PC-3 (cell line): ENCODE measurements around the gene EIF4E1B. TPM values are rescaled to one million over a fixed set of nuclear protein-coding genes. Genes with fewer than 3 reads are reported as not detected.

ENCODE experiments used
- ATAC-seq: fragments of 200-7000 bp; cut with Tn5 transposase; 2 replicates; pipeline ENCODE4 v1.9.1; 2020; ENCODE audit warnings: mild to moderate bottlenecking, moderate library complexity
- BruUV-seq: library from RNA; stranded (reverse); fragments of 400-500 nt; replicated peaks from 2 replicates; lab custom pipeline; 2021; lab: Mats Ljungman, UMichigan
- CTCF ChIA-PET: fragments of 300-600 bp; sonication (Branson Sonifier 250); formaldehyde crosslinking; loops from one replicate; lab custom pipeline; 2022; ENCODE audit warnings: antibody characterized with exemption; lab: Charles Lee
- POLR2A ChIA-PET: fragments of 300-600 bp; sonication (Branson Sonifier 250); formaldehyde crosslinking; loops from one replicate; lab custom pipeline; 2022; ENCODE audit warnings: antibody characterized with exemption; ENCODE audit not compliant: unreplicated experiment; lab: Charles Lee
- DNase-seq: peaks from one replicate; pipeline ENCODE4 v3.0.0-alpha.2; 2015
- H2AFZ ChIP-seq: fragments of 300-600 bp; sonication (generic); 2 replicates; pipeline ENCODE4 v1.6.0; 2016; ENCODE audit warnings: antibody characterized with exemption, low read length
- H3F3A ChIP-seq: fragments of 300-600 bp; sonication (generic); one replicate; pipeline ENCODE4 v1.6.0; 2017; ENCODE audit warnings: antibody characterized with exemption, low read length, control low read depth, mild to moderate bottlenecking; ENCODE audit not compliant: unreplicated experiment
- H3K27ac ChIP-seq: fragments of 300-600 bp; sonication (generic); 2 replicates; pipeline ENCODE4 v1.5.1; 2016; ENCODE audit warnings: mild to moderate bottlenecking, low read length
- H3K27me3 ChIP-seq: fragments of 300-600 bp; sonication (generic); 2 replicates; pipeline ENCODE4 v1.6.1; 2016; ENCODE audit warnings: low read length, mixed read lengths
- H3K36me3 ChIP-seq: fragments of 300-600 bp; sonication (generic); 2 replicates; pipeline ENCODE4 v1.6.1; 2016; ENCODE audit warnings: low read depth, mixed run types, low read length, mixed read lengths
- H3K4me1 ChIP-seq: fragments of 300-600 bp; sonication (generic); 2 replicates; pipeline ENCODE4 v1.5.1; 2016; ENCODE audit warnings: low read length; ENCODE audit not compliant: insufficient read depth
- H3K4me2 ChIP-seq: fragments of 300-600 bp; sonication (generic); 2 replicates; pipeline ENCODE4 v1.6.0; 2016; ENCODE audit warnings: low read length
- H3K4me3 ChIP-seq: fragments of 300-600 bp; sonication (generic); 2 replicates; pipeline ENCODE4 v1.5.1; 2016; ENCODE audit warnings: mild to moderate bottlenecking, low read length, mixed read lengths
- H3K79me2 ChIP-seq: fragments of 300-600 bp; sonication (generic); 2 replicates; pipeline ENCODE4 v1.6.1; 2017; ENCODE audit warnings: low read length, mixed read lengths
- H3K9ac ChIP-seq: fragments of 300-600 bp; sonication (generic); 2 replicates; pipeline ENCODE4 v1.6.0; 2016; ENCODE audit warnings: mild to moderate bottlenecking, low read length
- H3K9me2 ChIP-seq: fragments of 300-600 bp; sonication (generic); replicated peaks from 2 replicates; pipeline ENCODE4 v1.6.1; 2016; ENCODE audit warnings: mixed run types, low read length, mixed read lengths
- H3K9me3 ChIP-seq: fragments of 300-600 bp; sonication (generic); 2 replicates; pipeline ENCODE4 v1.6.1; 2016; ENCODE audit warnings: low read length, mixed read lengths
- H4K20me1 ChIP-seq: fragments of 300-600 bp; sonication (generic); 2 replicates; pipeline ENCODE4 v1.6.1; 2016; ENCODE audit warnings: low read length, mixed read lengths
- EZH2 ChIP-seq: fragments of 300-600 bp; sonication (generic); IDR thresholded peaks from one replicate; pipeline ENCODE4 v1.6.1; 2017; ENCODE audit warnings: antibody characterized with exemption, mild to moderate bottlenecking, low read length; ENCODE audit not compliant: unreplicated experiment
- EZH2phosphoT487 ChIP-seq: fragments of 300-600 bp; sonication (generic); IDR thresholded peaks from 2 replicates; pipeline ENCODE4 v1.6.1; 2018; ENCODE audit warnings: mild to moderate bottlenecking, antibody characterized with exemption, low read length, borderline replicate concordance
- intact Hi-C: fragments of 100-400 bp; cut with micrococcal nuclease; formaldehyde crosslinking; loops from 2 replicates; pipeline ENCODE4 v1.9.0; 2023
- total RNA-seq: library from RNA; depleted of rRNA; stranded (reverse); fragments of >200 nt; gene quantifications from 2 replicates; pipeline ENCODE4 v1.2.3, GENCODE V29; 2014
- TF ChIP-seq, protein P1 (sequence below): fragments of 300-600 bp; sonication (generic); conservative IDR thresholded peaks from 2 replicates; pipeline ENCODE4 v1.5.1; 2017; ENCODE audit warnings: antibody characterized with exemption, low read depth, mild to moderate bottlenecking, low read length

EIF4E1B gene
- total RNA-seq, 1 experiment from 2014 or later, result not detected

DNA sequence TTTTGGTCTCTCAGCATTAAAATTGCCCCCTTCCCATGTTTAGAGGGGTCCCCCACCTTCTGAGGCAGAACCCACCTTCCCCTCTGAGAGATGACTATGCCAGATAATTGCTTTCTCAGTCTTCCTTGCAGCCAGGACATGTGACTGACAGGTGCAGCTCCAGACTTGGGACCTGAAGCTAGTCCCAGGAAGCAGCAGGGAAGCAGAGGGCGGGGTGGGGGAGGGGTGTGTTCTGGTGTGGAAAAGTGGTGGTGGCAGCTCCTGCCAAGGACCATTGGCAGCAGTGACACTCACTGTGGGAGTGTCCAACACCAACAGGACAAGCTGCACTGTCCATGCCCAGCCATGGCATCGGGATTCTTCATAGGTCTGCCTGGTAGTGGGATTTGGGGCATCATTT lies 2.3 kb downstream of the EIF4E1B start:
- no peaks in the 10 kb centered on the region for H3F3A ChIP-seq
- no peak for DNase-seq
- H2AFZ ChIP-seq, result no peak overlapping the region
- H3K27me3 ChIP-seq, result peaks cover 18% of the 10 kb centered on the region; the same call in 1 of the 2 replicates
- no peak overlapping the region for H3K4me2 ChIP-seq
- TF ChIP-seq EZH2phosphoT487 (no peak), EZH2 (no peak)
- TF ChIP-seq, protein P1, sequence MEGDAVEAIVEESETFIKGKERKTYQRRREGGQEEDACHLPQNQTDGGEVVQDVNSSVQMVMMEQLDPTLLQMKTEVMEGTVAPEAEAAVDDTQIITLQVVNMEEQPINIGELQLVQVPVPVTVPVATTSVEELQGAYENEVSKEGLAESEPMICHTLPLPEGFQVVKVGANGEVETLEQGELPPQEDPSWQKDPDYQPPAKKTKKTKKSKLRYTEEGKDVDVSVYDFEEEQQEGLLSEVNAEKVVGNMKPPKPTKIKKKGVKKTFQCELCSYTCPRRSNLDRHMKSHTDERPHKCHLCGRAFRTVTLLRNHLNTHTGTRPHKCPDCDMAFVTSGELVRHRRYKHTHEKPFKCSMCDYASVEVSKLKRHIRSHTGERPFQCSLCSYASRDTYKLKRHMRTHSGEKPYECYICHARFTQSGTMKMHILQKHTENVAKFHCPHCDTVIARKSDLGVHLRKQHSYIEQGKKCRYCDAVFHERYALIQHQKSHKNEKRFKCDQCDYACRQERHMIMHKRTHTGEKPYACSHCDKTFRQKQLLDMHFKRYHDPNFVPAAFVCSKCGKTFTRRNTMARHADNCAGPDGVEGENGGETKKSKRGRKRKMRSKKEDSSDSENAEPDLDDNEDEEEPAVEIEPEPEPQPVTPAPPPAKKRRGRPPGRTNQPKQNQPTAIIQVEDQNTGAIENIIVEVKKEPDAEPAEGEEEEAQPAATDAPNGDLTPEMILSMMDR, result no peak
- POLR2A ChIA-PET, result interaction anchor here (0.7 kb wide), 1 partner anchor 15 kb away, joined by 5 read pairs; the partner anchor contains the start of gene TSPAN17
- H3K9me2 ChIP-seq, result no peaks in the 10 kb centered on the region
- CTCF ChIA-PET, result no interaction called here
- no peaks in the 10 kb centered on the region for H4K20me1 ChIP-seq
- ATAC-seq, result no peak
- no peaks in the 10 kb centered on the region for H3K36me3 ChIP-seq
- H3K9me3 ChIP-seq, result no peaks in the 10 kb centered on the region
- no peak overlapping the region for H3K27ac ChIP-seq
- BruUV-seq, result no TSS peak
- H3K4me1 ChIP-seq, result peaks cover 18% of the 10 kb centered on the region
- no peak overlapping the region for H3K9ac ChIP-seq
- H3K4me3 ChIP-seq, result no peak overlapping the region
- intact Hi-C loops, result no loop called here
- H3K79me2 ChIP-seq, result no peaks in the 10 kb centered on the region

DNA sequence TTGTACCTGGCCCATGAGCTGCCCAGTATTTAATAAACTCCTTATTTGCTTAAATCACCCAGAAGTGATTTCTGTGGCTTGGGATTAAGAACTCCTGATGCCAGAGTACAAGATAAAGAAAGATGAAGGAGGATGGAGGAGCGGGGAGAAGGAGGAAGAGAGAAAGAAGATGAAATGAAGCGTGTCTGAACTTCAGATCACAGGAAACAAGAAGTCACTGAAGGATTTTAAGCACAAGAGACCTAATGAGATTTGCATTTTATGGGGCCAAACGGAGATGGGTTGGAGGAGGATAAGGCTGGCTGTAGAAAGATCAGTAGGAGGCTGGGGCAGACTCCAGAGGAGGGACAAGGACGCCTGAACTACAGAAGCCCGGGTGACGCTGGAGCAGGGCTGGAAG lies 3.1 kb downstream of the EIF4E1B start:
- no peak overlapping the region for H3K27ac ChIP-seq

DNA sequence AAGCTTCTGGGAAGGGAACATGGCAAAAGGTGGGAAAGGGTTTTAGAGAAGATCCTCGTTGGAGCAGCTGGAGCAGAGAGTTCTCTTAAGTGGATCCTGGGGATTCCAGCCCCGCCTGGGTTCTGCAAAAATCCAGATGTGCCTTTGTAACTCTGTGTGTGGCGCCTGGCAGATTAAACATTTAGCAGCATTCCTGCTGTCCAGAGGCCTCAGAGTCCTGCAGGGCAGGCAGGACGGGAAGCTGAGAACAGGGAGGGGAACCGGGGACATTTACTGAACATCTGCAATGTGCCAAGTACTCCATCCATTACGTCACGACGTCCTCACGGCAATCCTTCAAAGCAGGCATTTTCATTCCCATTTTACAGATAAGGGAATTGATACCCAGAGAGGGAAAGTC lies 6.0 kb downstream of the EIF4E1B start:
- ATAC-seq (no peak), DNase-seq (no peak)
- intact Hi-C loops, result no loop called here
- no TSS peak for BruUV-seq
- H3K4me3 ChIP-seq, result no peak overlapping the region
- H3K4me1 ChIP-seq, result no peaks in the 10 kb centered on the region
- H3K36me3 ChIP-seq, result no peaks in the 10 kb centered on the region
- no peak for TF ChIP-seq EZH2phosphoT487
- TF ChIP-seq, protein P1, result no peak
- no peak for TF ChIP-seq EZH2
- no peaks in the 10 kb centered on the region for H3K9me2 ChIP-seq
- peaks cover 11% of the 10 kb centered on the region; the same call in 1 of the 2 replicates for H3K27me3 ChIP-seq
- POLR2A ChIA-PET, result no interaction called here
- H3K79me2 ChIP-seq, result no peaks in the 10 kb centered on the region
- no peaks in the 10 kb centered on the region for H3K9me3 ChIP-seq
- no peaks in the 10 kb centered on the region for H4K20me1 ChIP-seq
- H3K27ac ChIP-seq, result no peak overlapping the region
- H3F3A ChIP-seq, result no peaks in the 10 kb centered on the region
- no peak overlapping the region for H3K4me2 ChIP-seq
- no peak overlapping the region for H2AFZ ChIP-seq
- CTCF ChIA-PET, result no interaction called here
- H3K9ac ChIP-seq, result no peak overlapping the region

More for the DNA sequence above, 3.1 kb downstream of the EIF4E1B start:
- peaks cover 18% of the 10 kb centered on the region; the same call in 1 of the 2 replicates for H3K27me3 ChIP-seq
- TF ChIP-seq EZH2phosphoT487, result no peak
- TF ChIP-seq EZH2, result no peak
- TF ChIP-seq, protein P1, result no peak
- H3K9me3 ChIP-seq, result no peaks in the 10 kb centered on the region
- ChIA-PET CTCF (no interaction called here), POLR2A (interaction anchor here (0.7 kb wide), 1 partner anchor 14 kb away, joined by 5 read pairs; the partner anchor contains the start of gene TSPAN17)
- H4K20me1 ChIP-seq, result no peaks in the 10 kb centered on the region
- no TSS peak for BruUV-seq
- ATAC-seq, result no peak
- H3K4me2 ChIP-seq, result no peak overlapping the region
- DNase-seq, result no peak
- H3K4me3 ChIP-seq, result no peak overlapping the region
- no peaks in the 10 kb centered on the region for H3K36me3 ChIP-seq
- H2AFZ ChIP-seq, result no peak overlapping the region
- no peaks in the 10 kb centered on the region for H3K9me2 ChIP-seq
- H3K79me2 ChIP-seq, result no peaks in the 10 kb centered on the region
- intact Hi-C loops, result no loop called here
- H3K9ac ChIP-seq, result no peak overlapping the region
- peaks cover 16% of the 10 kb centered on the region for H3K4me1 ChIP-seq
- H3F3A ChIP-seq, result no peaks in the 10 kb centered on the region
